Thymus (tissue), 11 donors: Measurements from ENCODE around the gene ZNF664. TPM values are rescaled to one million over a fixed set of nuclear protein-coding genes. Genes with fewer than 3 reads are reported as not detected.

Experiments
- DNase-seq, 9 donors: peaks; one replicate each; pipeline ENCODE4 v3.0.0-alpha.2; 2013; ENCODE audit warnings: low spot score in 9 of 9, low read depth in 6 of 9, missing footprints in 1 of 9
- H3K27ac ChIP-seq, 2 donors: one replicate each; pipeline ENCODE4 v1.5.1; 2013; ENCODE audit warnings: control low read depth in 1 of 2, low read depth in 1 of 2, low read length in 1 of 2, mild to moderate bottlenecking in 1 of 2, moderate library complexity in 1 of 2
- H3K27me3 ChIP-seq, 2 donors: one replicate each; pipeline ENCODE4 v1.5.1; 2013; ENCODE audit warnings: low read length in 1 of 2; ENCODE audit not compliant: control insufficient read depth in 2 of 2, insufficient read depth in 1 of 2
- H3K36me3 ChIP-seq, 2 donors: one replicate each; pipeline ENCODE4 v1.5.1; 2013; ENCODE audit warnings: low read length in 1 of 2, mild to moderate bottlenecking in 1 of 2, moderate library complexity in 1 of 2; ENCODE audit not compliant: control insufficient read depth in 2 of 2, insufficient read depth in 2 of 2
- H3K4me1 ChIP-seq, 2 donors: one replicate each; pipeline ENCODE4 v1.5.1; 2013; ENCODE audit warnings: low read length in 2 of 2; ENCODE audit not compliant: control insufficient read depth in 2 of 2, insufficient read depth in 2 of 2
- H3K4me3 ChIP-seq, 2 donors: one replicate each; pipeline ENCODE4 v1.5.1; 2013; ENCODE audit warnings: low read length in 2 of 2, control low read depth in 1 of 2, mild to moderate bottlenecking in 1 of 2
- H3K9me3 ChIP-seq, 2 donors: one replicate each; pipeline ENCODE4 v1.5.1; 2013; ENCODE audit warnings: low read length in 1 of 2, mild to moderate bottlenecking in 1 of 2; ENCODE audit not compliant: control insufficient read depth in 2 of 2, insufficient read depth in 1 of 2
- WGBS: extraction: QIAGEN DNeasy Blood & Tissue Kit; methylation state at CpG from one replicate; pipeline ENCODE4 v1.1.7; 2013; 5-methylcytosine and 5-hydroxymethylcytosine counted together
- polyA plus RNA-seq: library from polyadenylated mRNA; stranded (reverse); fragments of 200-250 nt; gene quantifications from one replicate; pipeline ENCODE4 v1.2.3, GENCODE V29; 2013
- total RNA-seq: library from RNA; stranded (reverse); fragments of 120-200 nt; gene quantifications from one replicate; pipeline ENCODE4 v1.2.4, GENCODE V29; 2013
- donor health status: healthy.

The ZNF664 gene
- total and polyA plus RNA-seq, 2 donors: 26.0 to 36.0 TPM

DNA sequence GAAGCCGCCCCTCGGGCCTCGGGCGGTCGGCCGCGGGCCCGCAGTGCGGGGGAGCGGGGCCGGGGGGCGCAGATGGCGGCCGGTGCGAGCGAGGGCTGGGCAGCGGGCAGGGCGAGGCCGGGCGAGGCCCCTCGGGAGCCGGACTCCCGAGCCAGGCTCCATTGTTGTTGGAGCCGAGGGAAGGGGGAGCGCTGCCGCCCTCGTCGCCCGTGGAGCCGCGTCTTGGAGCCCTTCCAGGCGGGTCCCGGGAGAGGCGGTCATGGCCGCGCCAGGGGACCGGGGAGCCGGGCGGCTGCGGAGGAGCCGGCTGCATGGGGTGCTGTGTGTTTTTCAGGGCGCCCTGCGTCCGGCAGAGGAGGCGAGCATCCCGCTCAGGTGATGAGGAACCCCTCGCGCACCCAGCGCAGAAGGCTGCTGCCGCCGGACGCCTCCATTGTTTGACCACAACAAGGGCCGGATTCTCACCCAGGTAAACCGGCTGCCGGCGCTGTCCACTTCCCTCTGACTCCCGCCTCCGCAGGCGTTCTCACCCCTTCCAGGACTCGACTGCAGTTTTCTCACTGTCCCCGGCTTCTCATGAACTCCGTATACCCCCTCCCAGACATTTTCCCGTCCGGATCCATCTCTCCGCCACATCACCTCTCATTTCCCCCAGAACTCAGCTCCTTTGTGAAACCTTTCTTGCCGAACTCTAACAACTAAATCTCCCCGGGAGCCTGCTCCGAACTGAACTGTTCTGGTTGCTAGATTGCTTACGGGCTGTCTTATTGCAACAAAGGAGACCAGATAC is 732 bp downstream of the ZNF664 start:
- H3K27ac ChIP-seq: peak overlapping the region in 1 of 2 donors; percentile 79
- DNase-seq: peak in 3 of 9 donors; percentile 16 to 39 (median 27)
- peaks cover 0 to 14% of the 10 kb centered on the region in 2 donors for H3K36me3 ChIP-seq
- peaks cover 0 to 2% of the 10 kb centered on the region in 2 donors for H3K27me3 ChIP-seq
- WGBS: 3% methylated on average over 69 of the region's 69 CpGs
- H3K9me3 ChIP-seq: peaks cover 0 to 4% of the 10 kb centered on the region in 2 donors
- peak overlapping the region; percentile 62 to 95 for H3K4me3 ChIP-seq
- H3K4me1 ChIP-seq: peaks cover 8 to 11% of the 10 kb centered on the region in 2 donors

DNA sequence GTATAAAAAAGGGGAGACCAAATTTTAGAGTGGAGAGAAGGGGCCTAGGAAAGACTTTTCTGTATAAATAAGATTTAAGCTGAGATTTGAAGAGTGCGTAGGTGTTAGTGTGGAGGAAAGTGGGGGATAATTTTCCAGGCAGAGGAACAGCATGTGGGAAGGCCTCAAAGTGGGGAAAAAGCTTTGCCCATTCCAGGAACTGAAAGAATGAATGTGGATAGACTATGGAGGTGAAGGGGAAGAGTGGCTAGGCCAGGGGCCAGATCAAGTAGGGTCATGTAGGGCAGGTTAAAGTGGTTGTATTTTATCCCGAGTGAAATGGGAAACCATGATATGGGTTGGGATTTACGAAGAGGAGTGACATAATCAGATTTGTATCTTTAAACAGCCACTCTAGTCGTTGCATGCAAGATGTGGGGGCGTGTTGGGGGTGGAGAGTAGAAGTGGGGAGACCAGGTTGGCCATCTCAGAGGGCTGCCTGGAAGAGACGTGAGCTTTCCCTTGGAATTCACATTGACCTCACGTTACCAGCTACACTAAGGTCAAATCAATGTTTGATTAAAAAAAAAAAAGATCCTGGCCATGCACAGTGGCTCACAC is 3.3 kb downstream of the ZNF664 start:
- Histone ChIP-seq H3K27me3 (peaks cover 0 to 2% of the 10 kb centered on the region in 2 donors), H3K4me1 (peaks cover 8 to 11% of the 10 kb centered on the region in 2 donors), H3K27ac (no peak overlapping the region), H3K4me3 (no peak overlapping the region), H3K9me3 (peaks cover 0 to 4% of the 10 kb centered on the region in 2 donors), H3K36me3 (peaks cover 0 to 14% of the 10 kb centered on the region in 2 donors)
- DNase-seq: no peak
- 96% methylated on average over 7 of the region's 7 CpGs for WGBS

DNA sequence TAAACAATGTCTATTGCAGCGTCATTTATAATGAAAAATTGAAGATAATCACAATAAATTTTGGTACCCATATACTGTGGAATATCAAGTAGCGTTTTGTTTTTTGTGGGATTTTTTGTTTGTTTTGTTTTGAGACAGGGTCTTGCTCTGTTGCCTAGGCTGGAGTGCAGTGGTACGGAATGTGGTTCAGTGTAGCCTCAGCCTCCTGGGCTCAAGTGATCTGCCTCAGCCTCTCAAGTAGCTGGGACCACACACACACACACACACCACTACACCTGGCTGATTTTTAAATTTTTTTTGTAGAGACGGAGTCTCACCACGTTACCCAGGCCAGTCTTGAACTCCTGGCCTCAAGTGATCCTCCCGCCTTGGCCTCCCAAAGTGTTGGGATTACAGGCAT is 6.6 kb downstream of the ZNF664 start:
- Histone ChIP-seq H3K27me3 (no peaks in the 10 kb centered on the region), H3K4me1 (peaks cover under 1 to 3% of the 10 kb centered on the region in 2 donors), H3K9me3 (no peaks in the 10 kb centered on the region), H3K4me3 (no peak overlapping the region), H3K36me3 (peaks cover 0 to 14% of the 10 kb centered on the region in 2 donors), H3K27ac (no peak overlapping the region)
- over 99% methylated on average over 6 of the region's 6 CpGs for WGBS
- no peak for DNase-seq

DNA sequence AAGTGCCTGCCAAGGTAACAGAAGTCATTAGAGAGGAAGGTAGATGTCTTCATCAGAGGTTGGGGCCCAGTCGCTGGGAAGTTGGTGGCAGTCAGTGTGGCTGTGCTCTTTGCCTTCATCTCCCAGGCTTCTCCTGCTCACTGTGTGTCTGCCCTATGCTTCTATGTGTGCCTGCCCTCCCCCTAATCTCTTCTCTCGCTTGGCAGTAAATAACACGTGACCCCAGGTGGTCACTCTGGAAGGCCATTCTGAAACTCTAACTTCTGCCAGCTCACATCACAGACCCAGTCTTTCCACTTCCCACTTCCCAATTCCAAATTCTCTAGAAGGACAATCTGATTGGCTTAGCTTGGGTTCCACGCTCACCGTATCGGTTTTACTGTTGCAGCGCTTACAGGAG is 9.3 kb downstream of the ZNF664 start:
- H3K27me3 ChIP-seq: no peaks in the 10 kb centered on the region
- no peak for DNase-seq
- H3K4me1 ChIP-seq: peaks cover 0 to 3% of the 10 kb centered on the region in 2 donors
- H3K27ac ChIP-seq: no peak overlapping the region
- WGBS: 98% methylated on average over 7 of the region's 7 CpGs
- no peaks in the 10 kb centered on the region for H3K9me3 ChIP-seq
- H3K4me3 ChIP-seq: no peak overlapping the region
- H3K36me3 ChIP-seq: peaks cover 3 to 19% of the 10 kb centered on the region in 2 donors

DNA sequence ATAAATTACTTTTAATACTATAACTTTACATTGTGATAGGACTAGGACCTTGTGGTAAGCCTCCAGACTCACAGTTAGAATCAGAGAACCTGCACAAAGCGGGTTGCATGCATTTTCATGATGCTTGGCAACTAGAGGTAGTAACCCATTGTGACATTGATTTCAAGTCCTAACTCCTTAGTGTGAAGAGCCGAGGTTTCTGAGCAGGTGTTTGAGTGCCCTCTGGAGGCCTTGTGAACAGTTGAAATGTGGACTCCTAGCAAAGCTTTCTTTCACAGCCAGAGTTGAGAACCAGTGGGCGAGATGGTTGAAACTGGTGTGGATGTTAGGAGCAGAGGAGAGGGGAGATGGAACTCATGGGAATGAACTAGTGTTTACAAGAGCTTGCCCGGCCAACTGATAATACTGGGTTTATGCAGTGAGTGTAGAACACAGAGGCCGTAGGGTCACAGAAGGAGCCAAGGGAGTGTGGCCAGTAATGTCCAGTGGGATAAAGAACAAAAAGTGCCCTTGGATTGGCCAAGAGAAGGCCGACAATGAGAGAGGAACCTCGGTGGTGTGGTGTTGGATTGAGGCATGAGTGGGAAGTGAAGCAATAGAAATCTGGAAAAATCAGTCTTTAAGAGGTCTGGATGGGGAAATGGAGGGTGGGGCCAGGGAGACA is 10.9 kb downstream of the ZNF664 start:
- Histone ChIP-seq H3K27me3 (no peaks in the 10 kb centered on the region), H3K4me1 (peaks cover 0 to 3% of the 10 kb centered on the region in 2 donors), H3K27ac (no peak overlapping the region), H3K36me3 (peaks cover 7 to 28% of the 10 kb centered on the region in 2 donors), H3K4me3 (no peak overlapping the region), H3K9me3 (no peaks in the 10 kb centered on the region)
- peak in 7 of 9 donors; percentile 52 to 82 (median 65) for DNase-seq
- WGBS: 79% methylated on average over 7 of the region's 7 CpGs

DNA sequence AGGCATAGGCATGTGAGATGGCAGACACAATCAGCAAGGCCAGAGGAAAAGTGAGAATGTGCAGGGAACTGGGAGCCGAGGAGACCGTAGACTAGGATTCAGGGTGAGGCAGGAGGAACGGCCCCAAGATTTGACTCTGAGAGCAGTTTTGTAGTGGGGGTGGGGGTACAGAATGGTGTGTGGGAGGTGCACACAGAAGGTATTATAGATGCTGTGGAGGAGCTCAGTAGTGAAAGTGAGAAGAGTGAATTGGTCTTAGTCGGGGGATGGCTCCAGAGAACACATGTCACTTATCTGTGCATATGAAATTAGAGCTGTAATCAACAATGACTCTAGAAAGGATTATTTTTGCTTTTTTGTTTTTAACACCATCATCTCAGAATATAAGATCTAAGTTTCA is 11.9 kb downstream of the ZNF664 start:
- H3K27me3 ChIP-seq: no peaks in the 10 kb centered on the region
- DNase-seq: no peak
- peaks cover 0 to 3% of the 10 kb centered on the region in 2 donors for H3K4me1 ChIP-seq
- WGBS: 94% methylated on average over 4 of the region's 4 CpGs
- no peaks in the 10 kb centered on the region for H3K9me3 ChIP-seq
- no peak overlapping the region for H3K4me3 ChIP-seq
- no peak overlapping the region for H3K27ac ChIP-seq
- H3K36me3 ChIP-seq: peaks cover 12 to 36% of the 10 kb centered on the region in 2 donors

DNA sequence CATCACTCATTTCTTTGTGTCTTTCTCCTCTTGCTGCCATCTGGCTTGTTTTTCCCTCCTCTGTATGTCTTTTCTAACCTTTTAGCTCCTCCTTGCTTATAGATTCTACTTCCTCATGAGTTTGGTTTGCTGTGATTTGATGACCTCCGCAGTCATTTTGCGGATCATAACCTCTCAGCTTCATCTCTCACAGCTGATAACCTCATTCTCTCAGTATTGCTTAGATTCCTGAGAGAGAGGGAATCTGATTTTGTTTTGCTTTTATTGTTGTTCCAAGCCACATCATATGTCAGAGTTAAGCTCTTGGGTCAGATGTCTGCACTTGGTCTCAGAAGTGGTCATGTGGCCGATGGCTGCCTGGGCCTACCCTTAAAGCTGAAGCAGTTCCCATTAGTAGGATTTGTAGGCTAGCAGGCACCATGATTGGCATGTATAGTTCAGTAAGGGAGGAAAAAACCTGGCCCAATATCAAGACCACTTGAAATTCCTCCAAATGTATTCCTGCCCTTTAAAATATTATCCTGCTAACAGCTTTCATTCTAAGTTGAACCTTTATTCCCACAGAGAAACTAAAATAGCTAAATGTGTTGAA is 13.5 kb downstream of the ZNF664 start:
- H3K36me3 ChIP-seq: peaks cover 16 to 50% of the 10 kb centered on the region in 2 donors
- DNase-seq: no peak
- H3K27ac ChIP-seq: no peak overlapping the region
- no peaks in the 10 kb centered on the region for H3K27me3 ChIP-seq
- WGBS: 91% methylated on average over 3 of the region's 3 CpGs
- H3K4me3 ChIP-seq: no peak overlapping the region
- no peaks in the 10 kb centered on the region for H3K9me3 ChIP-seq
- peaks cover 0 to 7% of the 10 kb centered on the region in 2 donors for H3K4me1 ChIP-seq

DNA sequence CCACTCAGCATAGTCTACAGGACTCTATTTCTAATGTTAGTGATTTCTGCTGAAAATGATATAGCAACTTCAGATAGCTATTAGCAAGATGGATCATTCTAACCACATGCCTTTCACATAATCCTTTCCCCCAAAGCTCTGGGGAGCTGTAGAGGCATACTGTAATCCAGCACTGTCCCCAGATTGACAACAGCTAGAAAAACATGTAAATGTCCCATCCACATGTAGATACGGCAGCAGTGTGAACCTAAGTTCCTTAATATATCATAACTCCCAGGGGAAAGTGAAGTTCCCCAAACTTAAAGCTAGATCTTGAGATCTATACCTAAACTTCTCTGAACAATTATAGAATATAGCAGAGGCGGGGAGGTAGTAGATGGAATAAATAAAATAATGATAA is 14.0 kb downstream of the ZNF664 start:
- Histone ChIP-seq H3K36me3 (peaks cover 16 to 55% of the 10 kb centered on the region in 2 donors), H3K27ac (no peak overlapping the region)

More for the DNA sequence above, 14.0 kb downstream of the ZNF664 start:
- H3K27me3 ChIP-seq: no peaks in the 10 kb centered on the region
- no peak overlapping the region for H3K4me3 ChIP-seq
- DNase-seq: no peak
- H3K9me3 ChIP-seq: no peaks in the 10 kb centered on the region
- peaks cover 0 to 8% of the 10 kb centered on the region in 2 donors for H3K4me1 ChIP-seq
- 98% methylated on average over 2 of the region's 2 CpGs for WGBS
